GM12878 (cell line): ENCODE data around the gene TUBB4B. TPM values are rescaled to one million over a fixed set of nuclear protein-coding genes. Genes with fewer than 3 reads are reported as not detected.

Experiments used
- ATAC-seq: fragments of 200-7000 bp; cut with Tn5 transposase; 3 replicates; pipeline ENCODE4 v1.9.1; 2020; ENCODE audit warnings: mild to moderate bottlenecking, moderate library complexity
- BruUV-seq: library from RNA; stranded (reverse); fragments of 400-500 nt; replicated peaks from 2 replicates; lab custom pipeline; 2021; lab: Mats Ljungman, UMichigan
- CTCF ChIA-PET: fragments of 300-600 bp; sonication (Branson Sonifier 250); formaldehyde crosslinking; extraction: SDS; loops from one replicate; lab custom pipeline; 2021; ENCODE audit warnings: inconsistent platforms; lab: Yijun Ruan, JAX
- POLR2A ChIA-PET: fragments of 350-600 bp; formaldehyde crosslinking; extraction: SDS; loops from one replicate; lab custom pipeline; 2021; ENCODE audit warnings: inconsistent platforms; lab: Charles Lee
- RAD21 ChIA-PET: fragments of 300-600 bp; sonication (Branson Sonifier 250); formaldehyde crosslinking; loops from one replicate; lab custom pipeline; 2023; ENCODE audit warnings: antibody characterized with exemption; ENCODE audit not compliant: unreplicated experiment; lab: Charles Lee
- SMC1A ChIA-PET: fragments of 300-600 bp; sonication (Branson Sonifier 250); formaldehyde crosslinking; loops from one replicate; lab custom pipeline; 2023; ENCODE audit not compliant: unreplicated experiment, uncharacterized antibody; lab: Charles Lee
- DNase-seq: peaks from one replicate; pipeline ENCODE4 v3.0.0-alpha.2; 2011; ENCODE audit warnings: low read depth, low spot score
- FAIRE-seq: peaks from 3 replicates; lab custom pipeline; 2011; peaks lifted over from hg19 to GRCh38; lab: Jason Lieb, UNC
- H2AFZ ChIP-seq: 2 replicates; pipeline ENCODE4 v1.6.0; 2011; ENCODE audit warnings: low read depth, low read length, control low read depth; ENCODE audit not compliant: control insufficient read depth
- H3K27ac ChIP-seq: 2 replicates; pipeline ENCODE4 v1.5.1; 2011; ENCODE audit warnings: control low read depth; ENCODE audit not compliant: control insufficient read depth, insufficient read depth
- H3K27me3 ChIP-seq, 2 experiments: replicated peaks in 1 of 2; 2 replicates each; pipeline versions ENCODE4 v1.6.0 to v1.6.1; 2011; ENCODE audit warnings: low read length in 1 of 2; ENCODE audit not compliant: control insufficient read depth in 2 of 2, insufficient read depth in 2 of 2
- H3K36me3 ChIP-seq, 2 experiments: 2 replicates each; pipeline ENCODE4 v1.5.1; 2011; ENCODE audit warnings: low read length in 1 of 2; ENCODE audit not compliant: control insufficient read depth in 2 of 2, insufficient read depth in 2 of 2
- H3K4me1 ChIP-seq: 2 replicates; pipeline ENCODE4 v1.6.1; 2011; ENCODE audit warnings: mild to moderate bottlenecking, low read length, moderate library complexity, mixed read lengths; ENCODE audit not compliant: control insufficient read depth, insufficient read depth
- H3K4me2 ChIP-seq: 2 replicates; pipeline ENCODE4 v1.6.0; 2011; ENCODE audit warnings: control low read depth; ENCODE audit not compliant: control insufficient read depth, insufficient read depth
- H3K4me3 ChIP-seq: fragments of 200-600 bp; sonication (generic); 2 replicates; pipeline ENCODE4 v1.5.1; 2016
- H3K79me2 ChIP-seq: 2 replicates; pipeline ENCODE4 v1.6.0; 2011; ENCODE audit warnings: low read length; ENCODE audit not compliant: control insufficient read depth, insufficient read depth
- H3K9ac ChIP-seq: 2 replicates; pipeline ENCODE4 v1.8.0; 2011; ENCODE audit warnings: low read length, control low read depth, mixed read lengths; ENCODE audit not compliant: control insufficient read depth, insufficient read depth
- H3K9me3 ChIP-seq: replicated peaks from 3 replicates; pipeline ENCODE4 v1.5.1; 2011; ENCODE audit warnings: mild to moderate bottlenecking, low read length; ENCODE audit not compliant: control insufficient read depth, insufficient read depth
- H4K20me1 ChIP-seq: 2 replicates; pipeline ENCODE4 v1.6.0; 2011; ENCODE audit not compliant: control insufficient read depth, insufficient read depth
- CHD2 ChIP-seq: IDR thresholded peaks from 2 replicates; pipeline ENCODE4 v1.6.1; 2011; ENCODE audit warnings: low read depth, low read length, improper control_type of control experiment, borderline replicate concordance
- CREB1 ChIP-seq: IDR thresholded peaks from 2 replicates; pipeline ENCODE4 v1.6.1; 2012; ENCODE audit warnings: low read depth, mild to moderate bottlenecking, inconsistent platforms
- CREM ChIP-seq: IDR thresholded peaks from 2 replicates; pipeline ENCODE4 v1.6.1; 2014; ENCODE audit warnings: antibody characterized with exemption, low read depth
- KDM1A ChIP-seq: fragments of 200-600 bp; sonication (generic); IDR thresholded peaks from 2 replicates; pipeline ENCODE4 v1.6.1; 2016; ENCODE audit warnings: borderline replicate concordance
- MEF2A ChIP-seq: IDR thresholded peaks from 2 replicates; pipeline ENCODE4 v1.6.1; 2011; ENCODE audit warnings: low read depth, mild to moderate bottlenecking, low read length, moderate library complexity; ENCODE audit not compliant: insufficient read depth
- NR2F1 ChIP-seq: fragments of 450-650 bp; conservative IDR thresholded peaks from 2 replicates; pipeline ENCODE4 v1.6.1; 2017; ENCODE audit warnings: mild to moderate bottlenecking
- SMC3 ChIP-seq: IDR thresholded peaks from 2 replicates; pipeline ENCODE4 v1.6.1; 2011; ENCODE audit warnings: low read length, improper control_type of control experiment, borderline replicate concordance
- STAT1 ChIP-seq: fragments of 450-650 bp; conservative IDR thresholded peaks from 2 replicates; pipeline ENCODE4 v1.6.1; 2014; ENCODE audit warnings: antibody characterized with exemption, mild to moderate bottlenecking
- STAT3 ChIP-seq: IDR thresholded peaks from 2 replicates; pipeline ENCODE4 v1.6.1; 2011; ENCODE audit warnings: low read depth, low read length, improper control_type of control experiment
- ZNF622 ChIP-seq: fragments of 450-650 bp; IDR thresholded peaks from 2 replicates; pipeline ENCODE4 v1.6.1; 2017; ENCODE audit warnings: mild to moderate bottlenecking, inconsistent platforms
- ZZZ3 ChIP-seq: IDR thresholded peaks from 2 replicates; pipeline ENCODE4 v1.6.1; 2011; ENCODE audit warnings: low read depth; ENCODE audit not compliant: control insufficient read depth, insufficient read length
- WGBS: methylation state at CpG from one replicate; pipeline ENCODE4 v1.1.6; 2016; ENCODE audit warnings: low lambda C conversion rate; ENCODE audit not compliant: insufficient replicate concordance, insufficient coverage; ENCODE audit errors: missing lambda C conversion rate; 5-methylcytosine and 5-hydroxymethylcytosine counted together
- in situ Hi-C: fragments of 300-500 bp; cut with MboI; formaldehyde crosslinking; loops from 9 replicates; pipeline ENCODE4 v1.14.3; 2018; ENCODE audit warnings: mixed read lengths
- intact Hi-C: fragments of 100-400 bp; cut with micrococcal nuclease; formaldehyde crosslinking; loops from one replicate; pipeline ENCODE4 v1.14.2; 2022; ENCODE audit not compliant: unreplicated experiment
- polyA plus RNA-seq, 11 experiments: library from polyadenylated mRNA; depleted of rRNA in 4 of 11; unstranded in 6 of 11; stranded (reverse) in 5 of 11; fragments of >200 nt; fragmentation: Nextera tagmentation in 4 of 11; fragmentation: Illumina TruSeq in 1 of 11; extraction: Ambion mirVana in 4 of 11; extraction: Trizol in 1 of 11; gene quantifications; 1 replicate in 1 of 11; 2 replicates in 10 of 11; pipeline versions ENCODE4 v1.2.1 to v1.2.3, GENCODE V29; 2011 to 2016; ENCODE audit warnings: inconsistent platforms in 2 of 11, missing spikeins in 2 of 11, low read depth in 1 of 11
- total RNA-seq, 4 experiments: library from RNA; depleted of rRNA in 3 of 4; stranded (reverse); fragments of >200 nt in 3 of 4; fragmentation: Illumina TruSeq in 1 of 4; extraction: Trizol in 1 of 4; gene quantifications; 2 replicates each; pipeline versions ENCODE4 v1.2.1 to v1.2.3, GENCODE V29; 2013 to 2021
- TF ChIP-seq, protein P1 (sequence below): fragments of 450-650 bp; IDR thresholded peaks from 2 replicates; pipeline ENCODE4 v1.6.1; 2017; ENCODE audit warnings: antibody characterized with exemption, mild to moderate bottlenecking, moderate library complexity
- TF ChIP-seq, protein P2 (sequence below): fragments of 450-650 bp; formaldehyde crosslinking; IDR thresholded peaks from 2 replicates; pipeline ENCODE4 v1.4.0; 2022; ENCODE audit warnings: mild to moderate bottlenecking, moderate library complexity

Gene TUBB4B
- total and polyA plus RNA-seq, 10 of the 15 experiments (the other 5 are each of a cell fraction or from before 2014, with no cell fraction given), result 23.0 to 532 (median 254) TPM

DNA sequence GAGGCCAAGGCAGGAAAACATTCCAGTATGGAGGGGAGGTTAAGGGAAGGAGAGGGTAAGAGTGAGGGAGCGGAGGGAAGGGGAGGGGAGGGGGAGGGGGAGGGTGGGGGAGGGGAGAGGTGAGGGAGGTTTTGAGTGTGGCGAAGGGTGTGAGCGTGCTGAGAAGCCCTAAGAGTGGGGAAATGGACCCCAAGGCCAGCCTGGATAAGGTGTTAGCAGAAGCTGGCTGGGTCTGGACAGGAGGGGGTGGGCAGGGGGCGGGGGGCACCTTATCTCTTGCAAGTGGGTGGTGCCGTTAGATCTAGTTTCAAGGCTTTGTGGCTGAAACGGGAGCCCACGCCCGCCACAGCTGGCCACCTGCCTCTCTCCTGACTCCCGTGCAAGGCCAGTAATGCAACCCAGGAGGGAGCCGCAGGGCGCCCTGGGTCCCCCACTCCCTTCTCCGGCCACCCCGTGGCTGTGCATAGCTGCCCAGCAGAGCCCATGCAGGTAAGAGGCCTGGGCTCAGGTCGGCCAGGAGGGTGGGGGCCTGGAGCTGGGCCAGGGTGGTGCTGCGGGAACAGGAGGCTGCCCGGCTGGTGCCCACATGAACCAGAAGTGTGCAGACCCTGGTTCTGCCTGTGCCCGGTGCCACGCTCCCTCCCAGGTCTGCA lies 13.1 kb upstream of the TUBB4B start:
- SMC1A ChIA-PET, result interaction anchor here (0.6 to 3.3 kb wide), 5 partner anchors 101 to 181 kb away, joined by 3 to 11 read pairs (median 3); partner anchors contain the start of gene DPP7
- in situ Hi-C loops, result loop anchor here (5.0 kb wide), 1 partner anchor 106 kb away; no protein-coding TSS in a partner anchor
- no peak for TF ChIP-seq KDM1A
- no peak for TF ChIP-seq STAT1
- no peak for TF ChIP-seq CREM
- no peak for TF ChIP-seq CHD2
- no peak for TF ChIP-seq SMC3
- TF ChIP-seq CREB1, result no peak
- TF ChIP-seq, protein P1, sequence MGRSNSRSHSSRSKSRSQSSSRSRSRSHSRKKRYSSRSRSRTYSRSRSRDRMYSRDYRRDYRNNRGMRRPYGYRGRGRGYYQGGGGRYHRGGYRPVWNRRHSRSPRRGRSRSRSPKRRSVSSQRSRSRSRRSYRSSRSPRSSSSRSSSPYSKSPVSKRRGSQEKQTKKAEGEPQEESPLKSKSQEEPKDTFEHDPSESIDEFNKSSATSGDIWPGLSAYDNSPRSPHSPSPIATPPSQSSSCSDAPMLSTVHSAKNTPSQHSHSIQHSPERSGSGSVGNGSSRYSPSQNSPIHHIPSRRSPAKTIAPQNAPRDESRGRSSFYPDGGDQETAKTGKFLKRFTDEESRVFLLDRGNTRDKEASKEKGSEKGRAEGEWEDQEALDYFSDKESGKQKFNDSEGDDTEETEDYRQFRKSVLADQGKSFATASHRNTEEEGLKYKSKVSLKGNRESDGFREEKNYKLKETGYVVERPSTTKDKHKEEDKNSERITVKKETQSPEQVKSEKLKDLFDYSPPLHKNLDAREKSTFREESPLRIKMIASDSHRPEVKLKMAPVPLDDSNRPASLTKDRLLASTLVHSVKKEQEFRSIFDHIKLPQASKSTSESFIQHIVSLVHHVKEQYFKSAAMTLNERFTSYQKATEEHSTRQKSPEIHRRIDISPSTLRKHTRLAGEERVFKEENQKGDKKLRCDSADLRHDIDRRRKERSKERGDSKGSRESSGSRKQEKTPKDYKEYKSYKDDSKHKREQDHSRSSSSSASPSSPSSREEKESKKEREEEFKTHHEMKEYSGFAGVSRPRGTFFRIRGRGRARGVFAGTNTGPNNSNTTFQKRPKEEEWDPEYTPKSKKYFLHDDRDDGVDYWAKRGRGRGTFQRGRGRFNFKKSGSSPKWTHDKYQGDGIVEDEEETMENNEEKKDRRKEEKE, result no peak
- TF ChIP-seq STAT3, result no peak
- TF ChIP-seq, protein P2, sequence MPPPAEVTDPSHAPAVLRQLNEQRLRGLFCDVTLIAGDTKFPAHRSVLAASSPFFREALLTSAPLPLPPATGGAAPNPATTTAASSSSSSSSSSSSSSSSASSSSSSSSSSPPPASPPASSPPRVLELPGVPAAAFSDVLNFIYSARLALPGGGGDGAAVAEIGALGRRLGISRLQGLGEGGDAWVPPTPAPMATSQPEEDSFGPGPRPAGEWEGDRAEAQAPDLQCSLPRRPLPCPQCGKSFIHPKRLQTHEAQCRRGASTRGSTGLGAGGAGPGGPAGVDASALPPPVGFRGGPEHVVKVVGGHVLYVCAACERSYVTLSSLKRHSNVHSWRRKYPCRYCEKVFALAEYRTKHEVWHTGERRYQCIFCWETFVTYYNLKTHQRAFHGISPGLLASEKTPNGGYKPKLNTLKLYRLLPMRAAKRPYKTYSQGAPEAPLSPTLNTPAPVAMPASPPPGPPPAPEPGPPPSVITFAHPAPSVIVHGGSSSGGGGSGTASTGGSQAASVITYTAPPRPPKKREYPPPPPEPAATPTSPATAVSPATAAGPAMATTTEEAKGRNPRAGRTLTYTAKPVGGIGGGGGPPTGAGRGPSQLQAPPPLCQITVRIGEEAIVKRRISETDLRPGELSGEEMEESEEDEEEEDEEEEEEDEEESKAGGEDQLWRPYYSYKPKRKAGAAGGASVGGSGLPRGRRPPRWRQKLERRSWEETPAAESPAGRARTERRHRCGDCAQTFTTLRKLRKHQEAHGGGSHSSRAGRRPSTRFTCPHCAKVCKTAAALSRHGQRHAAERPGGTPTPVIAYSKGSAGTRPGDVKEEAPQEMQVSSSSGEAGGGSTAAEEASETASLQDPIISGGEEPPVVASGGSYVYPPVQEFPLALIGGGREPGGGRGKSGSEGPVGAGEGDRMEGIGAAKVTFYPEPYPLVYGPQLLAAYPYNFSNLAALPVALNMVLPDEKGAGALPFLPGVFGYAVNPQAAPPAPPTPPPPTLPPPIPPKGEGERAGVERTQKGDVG (CRISPR knock-in tag), result no peak
- TF ChIP-seq ZZZ3, result no peak
- TF ChIP-seq MEF2A, result no peak
- TF ChIP-seq NR2F1, result no peak
- no peak for TF ChIP-seq ZNF622
- POLR2A ChIA-PET, result interaction anchor here (0.6 to 1.5 kb wide), 5 partner anchors 26 to 132 kb away, joined by 3 to 6 read pairs (median 4); no protein-coding TSS in a partner anchor
- Histone ChIP-seq H3K9ac (no peak overlapping the region), H3K27ac (no peak overlapping the region), H3K36me3 (no peaks in the 10 kb centered on the region), H4K20me1 (no peaks in the 10 kb centered on the region), H3K4me3 (no peak overlapping the region), H3K79me2 (no peaks in the 10 kb centered on the region), H3K27me3 (no peaks in the 10 kb centered on the region), H3K9me3 (no peaks in the 10 kb centered on the region), H2AFZ (no peak overlapping the region), H3K4me2 (no peak overlapping the region), H3K4me1 (peaks cover 12% of the 10 kb centered on the region)
- WGBS, result 40% methylated on average over 14 of the region's 18 CpGs
- FAIRE-seq (no peak), ATAC-seq (no peak), DNase-seq (no peak)
- RAD21 ChIA-PET, result interaction anchor here (0.6 to 1.9 kb wide), 9 partner anchors 30 to 181 kb away, joined by 3 to 10 read pairs (median 5); partner anchors contain the start of genes DPP7 and SSNA1
- CTCF ChIA-PET, result interaction anchor here (0.6 to 6.4 kb wide), 20 partner anchors 11 to 277 kb away, joined by 3 to 52 read pairs (median 5); partner anchors contain the start of genes ANAPC2, LRRC26, SSNA1 and TUBB4B
- BruUV-seq, result no TSS peak
- intact Hi-C loops, result loop anchor here (1.0 to 10.0 kb wide), 2 partner anchors 110 to 183 kb away; partner anchors contain the start of gene NPDC1
